ENCODE results near the gene DNAJC22.

Gene DNAJC22

GRCh38 chr12:49345051-49345824 lies 1.4 kb upstream of the DNAJC22 start:
- DNase-seq, result peak; percentile 32

GRCh38 chr12:49345825-49346658 lies 646 bp upstream of the DNAJC22 start:
- DNase-seq, result peak; percentile 17

GRCh38 chr12:49347311-49348193 lies 864 bp downstream of the DNAJC22 start:
- DNase-seq, result peak; percentile 80

- DNase-seq, result no peak
Observed at GRCh38 chr12:49348781-49349180, 2.1 kb downstream of the DNAJC22 start.

- DNase-seq, result no peak
Observed at GRCh38 chr12:49349266-49349665, 2.6 kb downstream of the DNAJC22 start.

- no peak for DNase-seq
Observed at GRCh38 chr12:49352351-49352750, 5.7 kb downstream of the DNAJC22 start.

GRCh38 chr12:49355913-49356312 lies 9.2 kb downstream of the DNAJC22 start:
- no peak for DNase-seq

- DNase-seq, result no peak
Observed at GRCh38 chr12:49357103-49357678, 10.5 kb downstream of the DNAJC22 start.

GRCh38 chr12:49358483-49359141 lies 11.9 kb downstream of the DNAJC22 start:
- peak; percentile 81 for DNase-seq

GRCh38 chr12:49359671-49360070 lies 13.0 kb downstream of the DNAJC22 start:
- DNase-seq, result no peak

- no peak for DNase-seq
Observed at GRCh38 chr12:49362077-49362476, 15.4 kb downstream of the DNAJC22 start.

- DNase-seq, result no peak
Observed at GRCh38 chr12:49364989-49365388, 18.3 kb downstream of the DNAJC22 start.

GRCh38 chr12:49365542-49365941 lies 18.9 kb downstream of the DNAJC22 start:
- DNase-seq, result no peak

- DNase-seq, result no peak
Observed at GRCh38 chr12:49366096-49366651, 19.5 kb downstream of the DNAJC22 start.

GRCh38 chr12:49366652-49367380 lies 20.1 kb downstream of the DNAJC22 start:
- peak; percentile 94 for DNase-seq

GRCh38 chr12:49367381-49368239 lies 20.9 kb downstream of the DNAJC22 start, which contains the start of gene SPATS2:
Gene SPATS2, plus strand, starts transcription at chr12:49367462. Its CDS starts 93,551 bp downstream, at chr12:49461013.
- peak; percentile 62 for DNase-seq

GRCh38 chr12:49368240-49368600 lies 21.5 kb downstream of the DNAJC22 start:
- DNase-seq, result peak; percentile 47

GRCh38 chr12:49369411-49370145 lies 22.9 kb downstream of the DNAJC22 start:
- peak; percentile 44 for DNase-seq

GRCh38 chr12:49370539-49370938 lies 23.9 kb downstream of the DNAJC22 start:
- no peak for DNase-seq
